Limb (tissue), 2 donors: Measurements from ENCODE around the gene TFRC.
"Not testable (repeated sequence)": the region's sequence is repeated elsewhere in the genome, so short reads cannot be mapped to it uniquely, and the experiment has no call there.

Source experiments
- DNase-seq, 2 donors: peaks; one replicate each; pipeline ENCODE4 v3.0.0-alpha.2; 2016; ENCODE audit errors: extremely low spot score in 2 of 2

The TFRC gene

GRCh38 chr3:196049653-196050052 is 32.2 kb downstream of the TFRC start:
- no peak for DNase-seq

- DNase-seq: no peak
These were observed 32.8 kb downstream of the TFRC start for GRCh38 chr3:196048922-196049598.

GRCh38 chr3:196047391-196048030 is 34.4 kb downstream of the TFRC start:
- DNase-seq: no peak

- DNase-seq: no peak
These were observed 37.4 kb downstream of the TFRC start for GRCh38 chr3:196044513-196044912.

GRCh38 chr3:196042673-196043072 is 39.2 kb downstream of the TFRC start:
- no peak for DNase-seq

GRCh38 chr3:196039359-196039758 is 42.5 kb downstream of the TFRC start:
- DNase-seq: no peak

- not testable (repeated sequence) for DNase-seq
These were observed 55.8 kb downstream of the TFRC start for GRCh38 chr3:196026059-196026458.

GRCh38 chr3:196024968-196025367 is 56.9 kb downstream of the TFRC start:
- DNase-seq: no peak

- no peak for DNase-seq
These were observed 57.9 kb downstream of the TFRC start for GRCh38 chr3:196023947-196024346.

- DNase-seq: not testable (repeated sequence)
These were observed 59.4 kb downstream of the TFRC start for GRCh38 chr3:196022499-196022878.

- DNase-seq: no peak
These were observed 61.5 kb downstream of the TFRC start for GRCh38 chr3:196020373-196020772.

GRCh38 chr3:196019576-196019975 is 62.3 kb downstream of the TFRC start:
- not testable (repeated sequence) for DNase-seq

GRCh38 chr3:196018159-196018558 is 63.7 kb downstream of the TFRC start:
- not testable (repeated sequence) for DNase-seq

GRCh38 chr3:196016485-196016884 is 65.4 kb downstream of the TFRC start:
- peak in 1 of 2 donors; percentile 13 for DNase-seq

- DNase-seq: no peak
These were observed 65.8 kb downstream of the TFRC start for GRCh38 chr3:196016059-196016458.

- DNase-seq: no peak
These were observed 68.1 kb downstream of the TFRC start for GRCh38 chr3:196013587-196014487.

- peak in 1 of 2 donors; percentile 42 for DNase-seq
These were observed 68.9 kb downstream of the TFRC start for GRCh38 chr3:196012941-196013476.

- no peak for DNase-seq
These were observed 69.4 kb downstream of the TFRC start for GRCh38 chr3:196012481-196012880.

GRCh38 chr3:196009456-196009855 is 72.4 kb downstream of the TFRC start:
- no peak for DNase-seq

- DNase-seq: no peak
These were observed 73.0 kb downstream of the TFRC start for GRCh38 chr3:196008929-196009328.

- no peak for DNase-seq
These were observed 73.5 kb downstream of the TFRC start for GRCh38 chr3:196008387-196008786.
